ENCODE results near the gene PDCD11. TPM values are rescaled to one million over a fixed set of nuclear protein-coding genes. Genes with fewer than 3 reads are reported as not detected.
"Not testable (repeated sequence)": the region's sequence is repeated elsewhere in the genome, so short reads cannot be mapped to it uniquely, and the experiment has no call there.

Gene PDCD11
- total and polyA plus RNA-seq, 9 donors = 9.7 to 40.8 (median 24.5) TPM

- no peak overlapping the region for H3K27ac ChIP-seq
- 83 to 92% (median 90%) methylated on average over 2 of the region's 2 CpGs for WGBS, 3 donors
- no peak overlapping the region for H3K4me3 ChIP-seq
- H3K9me3 ChIP-seq = no peaks in the 10 kb centered on the region
- intact Hi-C loops (cut with DNase I) = loop anchor here in 1 of 4 donors (10.0 kb wide), 2 partner anchors 181 to 271 kb away; no protein-coding TSS in a partner anchor
- no peaks in the 10 kb centered on the region for H3K36me3 ChIP-seq
- H3K27me3 ChIP-seq = no peaks in the 10 kb centered on the region
- TF ChIP-seq CTCF (IDR thresholded peaks at IDR 0.05) (no peak), POLR2A (IDR thresholded peaks at IDR 0.05) (no peak), EP300 (IDR thresholded peaks at IDR 0.05) (no peak)
- H3K4me1 ChIP-seq (ENCODE audit: insufficient read depth) = no peaks in the 10 kb centered on the region
- DNase-seq = no peak
Observed at GRCh38 chr10:103413564-103413963, 17.1 kb downstream of the PDCD11 start.

DNA sequence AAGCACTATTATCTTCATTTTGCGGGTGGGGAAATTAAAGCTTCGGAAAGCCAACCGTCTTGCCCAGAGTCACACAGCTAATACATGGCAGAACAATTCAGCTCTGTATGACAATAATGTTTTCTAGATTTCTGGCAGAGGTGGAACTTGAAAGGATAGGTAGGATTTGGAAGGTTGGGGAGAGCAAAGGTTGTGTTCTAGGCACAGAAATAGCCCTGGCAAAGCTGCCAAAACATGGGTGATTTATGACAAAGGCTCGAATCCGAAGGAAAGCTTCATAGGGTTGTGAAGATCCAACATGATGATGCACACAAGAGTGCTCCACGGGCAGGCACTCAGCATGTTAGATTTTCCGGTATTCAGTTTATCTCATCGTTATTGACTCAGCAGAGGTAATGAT, 19.2 kb downstream of the PDCD11 start:
- no peaks in the 10 kb centered on the region for H3K4me1 ChIP-seq (ENCODE audit: insufficient read depth)
- no peak overlapping the region for H3K4me3 ChIP-seq
- H3K27ac ChIP-seq = no peak overlapping the region
- no peaks in the 10 kb centered on the region for H3K9me3 ChIP-seq
- no peak for TF ChIP-seq CTCF (IDR thresholded peaks at IDR 0.05)
- TF ChIP-seq POLR2A (IDR thresholded peaks at IDR 0.05) = no peak
- TF ChIP-seq EP300 (IDR thresholded peaks at IDR 0.05) = no peak
- intact Hi-C loops (cut with DNase I) = loop anchor here in 1 of 4 donors (10.0 kb wide), 2 partner anchors 179 to 269 kb away; no protein-coding TSS in a partner anchor
- no peak for DNase-seq
- no peaks in the 10 kb centered on the region for H3K27me3 ChIP-seq
- no peaks in the 10 kb centered on the region for H3K36me3 ChIP-seq
- WGBS, 3 donors = 55 to 65% (median 64%) methylated on average over 8 of the region's 8 CpGs

DNA sequence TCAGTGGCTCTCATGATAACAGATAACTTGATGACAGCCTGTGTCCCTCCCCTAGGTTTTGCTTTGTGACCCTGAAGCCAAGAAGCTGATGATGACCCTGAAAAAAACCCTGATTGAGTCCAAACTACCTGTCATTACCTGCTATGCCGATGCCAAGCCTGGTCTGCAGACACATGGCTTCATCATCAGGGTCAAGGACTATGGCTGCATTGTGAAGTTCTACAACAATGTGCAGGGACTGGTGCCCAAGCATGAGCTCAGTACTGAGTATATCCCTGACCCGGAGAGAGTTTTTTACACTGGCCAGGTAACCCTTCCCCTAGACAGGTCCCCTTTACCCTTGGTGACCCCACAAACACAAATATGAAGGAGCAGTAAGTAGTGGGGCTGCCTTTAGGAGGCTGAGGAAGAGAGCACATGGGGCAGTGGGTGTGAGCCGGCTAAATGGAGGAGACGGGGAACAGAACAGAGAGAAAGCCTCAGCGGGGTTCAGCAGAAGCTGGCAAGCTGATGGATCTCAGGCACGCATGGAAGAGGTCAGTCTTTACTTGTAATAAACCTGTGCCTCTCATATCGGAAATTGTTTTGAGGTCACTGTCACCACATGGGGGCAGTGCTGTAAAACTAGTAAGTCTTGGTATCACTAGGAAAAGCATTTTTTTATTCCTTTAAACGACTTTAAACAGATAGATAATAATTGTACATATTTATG, 20.2 kb downstream of the PDCD11 start:
- 12 to 22% (median 20%) methylated on average over 8 of the region's 8 CpGs for WGBS, 3 donors

DNA sequence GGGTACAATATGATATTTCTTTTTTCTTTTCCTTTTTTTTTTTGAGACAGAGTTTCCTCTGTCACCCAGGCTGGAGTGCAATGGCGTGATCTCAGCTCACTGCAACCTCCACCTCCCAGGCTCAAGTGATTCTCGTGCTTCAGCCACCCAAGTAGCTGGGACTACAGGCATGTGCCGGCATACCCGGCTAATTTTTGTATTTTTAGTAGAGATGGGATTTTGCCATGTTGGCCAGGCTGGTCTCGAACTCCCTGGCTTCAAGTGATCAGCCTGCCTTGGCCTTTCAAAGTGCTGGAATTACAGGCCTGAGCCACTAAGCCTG, 20.7 kb downstream of the PDCD11 start:
- not testable (repeated sequence) for H3K27ac ChIP-seq; H3K27me3 ChIP-seq; DNase-seq; H3K4me3 ChIP-seq; H3K4me1 ChIP-seq (ENCODE audit: insufficient read depth); H3K36me3 ChIP-seq; H3K9me3 ChIP-seq
- WGBS, 3 donors = 78 to 81% (median 79%) methylated on average over 5 of the region's 5 CpGs
- intact Hi-C loops (cut with DNase I) = loop anchor here in 3 of 4 donors (2.0 to 10.0 kb wide), 3 partner anchors 68 to 268 kb away; no protein-coding TSS in a partner anchor

More for the DNA sequence above, 20.2 kb downstream of the PDCD11 start:
- Histone ChIP-seq H3K27ac (no peak overlapping the region), H3K9me3 (no peaks in the 10 kb centered on the region), H3K4me3 (no peak overlapping the region), H3K27me3 (no peaks in the 10 kb centered on the region), H3K36me3 (no peaks in the 10 kb centered on the region), H3K4me1 (ENCODE audit: insufficient read depth) (no peaks in the 10 kb centered on the region)
- peak; percentile 61 to 83 (median 68) for DNase-seq
- TF ChIP-seq EP300 (IDR thresholded peaks at IDR 0.05) (no peak), CTCF (IDR thresholded peaks at IDR 0.05) (peak; percentile 77 to 84 (median 79))
- intact Hi-C loops (cut with DNase I) = loop anchor here in 3 of 4 donors (2.0 to 10.0 kb wide), 3 partner anchors 68 to 268 kb away; no protein-coding TSS in a partner anchor

DNA sequence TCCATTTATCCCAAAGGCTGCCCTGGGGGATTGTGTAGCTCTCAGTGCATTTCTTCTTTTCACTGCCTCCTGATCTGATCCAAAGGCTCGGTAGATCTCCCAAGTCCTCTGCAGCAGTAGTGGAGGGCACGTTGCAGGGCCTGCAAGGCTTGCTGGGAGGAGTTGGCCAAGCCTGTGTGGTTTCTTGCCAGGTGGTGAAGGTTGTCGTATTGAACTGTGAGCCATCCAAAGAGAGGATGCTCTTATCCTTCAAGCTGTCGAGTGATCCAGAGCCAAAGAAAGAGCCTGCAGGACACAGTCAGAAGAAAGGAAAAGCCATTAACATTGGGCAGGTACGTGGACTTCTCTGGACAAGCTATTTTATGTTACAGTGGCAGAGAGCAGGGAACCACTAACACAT, 21.2 kb downstream of the PDCD11 start:
- WGBS, 3 donors = 73 to 83% (median 78%) methylated on average over 5 of the region's 5 CpGs
- no peak for DNase-seq
- intact Hi-C loops (cut with DNase I) = loop anchor here in 3 of 4 donors (2.0 to 10.0 kb wide), 3 partner anchors 67 to 267 kb away; no protein-coding TSS in a partner anchor
- H3K9me3 ChIP-seq = no peaks in the 10 kb centered on the region
- no peak overlapping the region for H3K27ac ChIP-seq
- no peak overlapping the region for H3K4me3 ChIP-seq
- TF ChIP-seq CTCF (IDR thresholded peaks at IDR 0.05) = no peak
- TF ChIP-seq POLR2A (IDR thresholded peaks at IDR 0.05) = no peak
- no peak for TF ChIP-seq EP300 (IDR thresholded peaks at IDR 0.05)
- H3K36me3 ChIP-seq = no peaks in the 10 kb centered on the region
- H3K27me3 ChIP-seq = no peaks in the 10 kb centered on the region
- H3K4me1 ChIP-seq (ENCODE audit: insufficient read depth) = no peaks in the 10 kb centered on the region

Data from ovary (tissue), 9 donors.